ENCODE data around the gene C22orf31.

C22orf31 gene

DNA sequence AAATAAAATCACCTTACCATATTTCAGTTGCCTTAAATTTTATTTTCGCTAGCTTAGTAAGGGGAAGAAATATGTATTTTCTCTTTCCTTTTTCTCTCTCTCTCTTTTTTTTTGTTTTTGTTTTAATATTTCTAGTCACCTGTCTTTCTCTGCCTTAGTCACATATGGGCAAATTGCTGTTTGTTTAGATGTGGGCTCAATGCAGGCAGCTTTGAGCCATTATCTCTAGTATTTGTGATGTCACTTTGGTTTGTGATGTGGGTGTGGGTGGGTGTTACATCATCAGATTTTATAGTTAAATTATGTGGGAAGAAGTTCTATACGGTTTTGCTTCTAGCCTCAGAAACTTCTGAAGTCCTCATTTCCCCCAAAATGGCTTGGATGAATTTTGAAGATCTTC lies at the start of gene C22orf31:
TSS of gene C22orf31 (minus strand) at position 59 of the 400 bp plus-strand sequence. CDS start at position 20, 39 bp downstream.
- TF ChIP-seq, protein P1, sequence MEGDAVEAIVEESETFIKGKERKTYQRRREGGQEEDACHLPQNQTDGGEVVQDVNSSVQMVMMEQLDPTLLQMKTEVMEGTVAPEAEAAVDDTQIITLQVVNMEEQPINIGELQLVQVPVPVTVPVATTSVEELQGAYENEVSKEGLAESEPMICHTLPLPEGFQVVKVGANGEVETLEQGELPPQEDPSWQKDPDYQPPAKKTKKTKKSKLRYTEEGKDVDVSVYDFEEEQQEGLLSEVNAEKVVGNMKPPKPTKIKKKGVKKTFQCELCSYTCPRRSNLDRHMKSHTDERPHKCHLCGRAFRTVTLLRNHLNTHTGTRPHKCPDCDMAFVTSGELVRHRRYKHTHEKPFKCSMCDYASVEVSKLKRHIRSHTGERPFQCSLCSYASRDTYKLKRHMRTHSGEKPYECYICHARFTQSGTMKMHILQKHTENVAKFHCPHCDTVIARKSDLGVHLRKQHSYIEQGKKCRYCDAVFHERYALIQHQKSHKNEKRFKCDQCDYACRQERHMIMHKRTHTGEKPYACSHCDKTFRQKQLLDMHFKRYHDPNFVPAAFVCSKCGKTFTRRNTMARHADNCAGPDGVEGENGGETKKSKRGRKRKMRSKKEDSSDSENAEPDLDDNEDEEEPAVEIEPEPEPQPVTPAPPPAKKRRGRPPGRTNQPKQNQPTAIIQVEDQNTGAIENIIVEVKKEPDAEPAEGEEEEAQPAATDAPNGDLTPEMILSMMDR (IDR thresholded peaks at IDR 0.05; ENCODE audit: low read depth, low read length, missing control alignments), result no peak
- H3K4me3 ChIP-seq (ENCODE audit: low read depth, low read length), result no peak within 1 kb of the TSS
- no peak for DNase-seq (ENCODE audit: low read depth)

DNA sequence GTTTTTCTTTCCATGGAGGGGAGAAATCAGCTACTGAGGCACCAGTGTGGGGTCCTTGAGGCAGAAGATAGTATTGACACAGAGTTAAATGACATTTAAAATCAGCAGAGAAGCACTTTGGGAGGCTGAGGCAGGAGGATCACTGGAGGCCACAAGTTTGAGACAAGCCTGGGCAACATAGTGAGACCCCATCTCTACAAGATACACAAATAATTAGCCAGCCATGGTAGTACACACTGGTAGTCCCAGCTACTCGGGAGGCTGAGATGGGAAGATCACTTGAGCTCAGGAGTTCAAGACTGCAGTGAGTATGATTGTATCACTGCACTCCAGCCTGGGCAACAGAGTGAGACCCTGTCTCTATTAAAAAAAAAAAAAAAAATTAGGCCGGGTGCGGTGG lies 49.3 kb upstream of the C22orf31 start:
- TF ChIP-seq, protein P1 (IDR thresholded peaks at IDR 0.05; ENCODE audit: low read depth, low read length, missing control alignments), result no peak
- no peak for DNase-seq (ENCODE audit: low read depth)
- no peak overlapping the region for H3K4me3 ChIP-seq (ENCODE audit: low read depth, low read length)

DNA sequence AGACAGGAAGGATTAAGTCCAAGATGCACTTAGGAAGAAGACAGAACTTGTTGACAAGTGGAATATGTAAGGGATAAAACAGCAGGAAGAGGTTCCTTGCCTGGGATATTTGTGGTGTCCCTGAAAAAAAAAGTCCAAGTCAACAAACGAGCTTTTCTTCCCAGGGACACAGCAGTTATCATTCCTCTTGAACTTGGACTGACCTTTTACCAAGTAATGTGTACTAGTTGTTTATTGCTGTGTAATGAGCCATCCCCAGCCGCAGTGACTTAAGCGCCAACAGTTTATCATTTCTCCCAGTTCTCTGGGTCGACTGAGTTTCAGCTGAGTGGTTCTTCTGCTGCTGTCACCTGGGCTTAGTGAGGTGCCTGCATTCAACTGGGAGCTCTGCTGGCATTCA lies 48.2 kb upstream of the C22orf31 start:
- DNase-seq (ENCODE audit: low read depth), result no peak
- H3K4me3 ChIP-seq (ENCODE audit: low read depth, low read length), result no peak overlapping the region
- TF ChIP-seq, protein P1 (IDR thresholded peaks at IDR 0.05; ENCODE audit: low read depth, low read length, missing control alignments), result no peak

DNA sequence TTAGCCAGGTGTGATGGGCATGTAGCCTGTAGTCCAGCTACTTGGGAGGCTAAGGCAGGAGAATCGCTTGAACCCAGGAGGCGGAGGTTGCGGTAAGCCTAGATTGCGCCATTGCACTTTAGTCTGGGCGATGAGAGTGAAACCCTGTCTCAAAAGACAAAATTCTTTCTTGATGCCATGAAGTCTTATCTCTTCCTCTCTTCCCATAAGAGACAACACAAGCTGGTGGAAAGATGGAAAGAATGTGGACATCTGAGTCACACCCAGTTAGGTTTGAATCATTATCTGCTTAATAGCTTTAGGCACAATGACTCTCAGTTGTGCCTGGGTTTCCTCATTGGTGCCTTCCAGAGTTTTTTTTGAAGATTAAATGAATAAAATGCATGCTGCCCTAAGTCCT lies 46.5 kb upstream of the C22orf31 start:
- TF ChIP-seq, protein P1 (IDR thresholded peaks at IDR 0.05; ENCODE audit: low read depth, low read length, missing control alignments), result no peak
- H3K4me3 ChIP-seq (ENCODE audit: low read depth, low read length), result no peak overlapping the region
- DNase-seq (ENCODE audit: low read depth), result no peak

DNA sequence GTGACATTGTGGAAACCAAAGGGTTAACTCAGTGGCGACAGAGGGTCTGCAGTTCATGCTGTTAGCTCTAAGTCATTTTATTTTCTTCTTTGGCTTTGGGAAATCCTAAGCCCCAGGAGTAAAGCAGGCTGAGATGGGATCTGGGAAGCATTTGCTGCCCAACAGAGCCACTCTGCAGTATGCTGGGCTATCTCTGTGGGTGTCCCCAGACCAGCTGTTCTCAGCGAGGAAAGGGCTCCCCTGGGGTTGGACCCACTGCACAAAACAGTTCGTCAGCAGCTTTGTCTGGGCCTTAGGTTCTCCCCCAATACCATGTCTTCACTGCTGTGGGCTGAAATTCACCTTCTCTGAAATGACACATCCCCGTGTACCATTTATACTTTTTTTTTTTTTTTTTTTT lies 45.2 kb upstream of the C22orf31 start:
- TF ChIP-seq, protein P1 (IDR thresholded peaks at IDR 0.05; ENCODE audit: low read depth, low read length, missing control alignments), result no peak
- no peak overlapping the region for H3K4me3 ChIP-seq (ENCODE audit: low read depth, low read length)
- no peak for DNase-seq (ENCODE audit: low read depth)

DNA sequence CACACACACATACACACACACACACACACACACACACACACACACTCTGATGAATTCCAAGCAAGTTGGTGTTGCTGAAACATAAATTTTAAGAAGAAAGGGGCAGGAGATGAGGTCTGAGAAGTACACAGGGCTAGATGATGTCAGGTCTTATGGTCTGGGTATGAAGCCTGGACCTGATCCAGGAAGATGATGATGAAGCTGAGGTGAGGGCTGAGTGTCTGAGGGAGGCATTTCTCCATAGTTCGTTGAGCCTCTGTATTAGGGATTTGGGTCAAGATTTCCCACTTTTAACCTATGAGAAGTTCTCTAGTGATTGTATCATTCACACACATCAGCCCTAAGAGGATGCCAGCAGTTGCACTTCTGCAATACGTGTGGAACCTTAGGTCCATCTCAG lies 43.8 kb upstream of the C22orf31 start:
- TF ChIP-seq, protein P1 (IDR thresholded peaks at IDR 0.05; ENCODE audit: low read depth, low read length, missing control alignments), result no peak
- DNase-seq (ENCODE audit: low read depth), result no peak
- H3K4me3 ChIP-seq (ENCODE audit: low read depth, low read length), result no peak overlapping the region

DNA sequence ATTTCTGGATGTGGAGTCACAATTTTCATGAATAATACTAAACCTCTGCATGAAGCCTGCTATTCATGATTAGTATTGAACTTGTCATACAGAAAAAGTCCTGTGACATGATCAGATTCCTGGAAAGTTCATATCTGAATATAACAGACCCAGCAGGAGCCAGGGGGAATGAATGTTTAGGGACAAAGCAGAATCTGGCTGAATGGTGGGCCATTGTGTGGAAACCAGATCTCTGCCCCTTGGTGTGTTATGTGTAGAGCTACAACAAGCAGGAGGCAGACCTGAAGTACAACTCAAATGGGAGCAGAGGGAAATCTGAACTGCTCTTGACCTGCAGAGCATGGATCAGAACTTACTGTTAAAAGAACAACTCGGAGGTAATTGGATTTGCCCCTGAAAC lies 41.5 kb upstream of the C22orf31 start:
- H3K4me3 ChIP-seq (ENCODE audit: low read depth, low read length), result no peak overlapping the region
- DNase-seq (ENCODE audit: low read depth), result no peak
- TF ChIP-seq, protein P1 (IDR thresholded peaks at IDR 0.05; ENCODE audit: low read depth, low read length, missing control alignments), result no peak

Measured in GM12864 (cell line).